Activated CD4-positive, alpha-beta T cell treated with anti-CD3 and anti-CD28 coated beads, Interleukin-10, Interleukin-2, amounts not matched to agents 100 ng/mL and 50 ng/mL, durations not matched to agents 16 hours and 8 hours (primary cell): Measurements from ENCODE around the gene AFP.
"Not testable (repeated sequence)": the region's sequence is repeated elsewhere in the genome, so short reads cannot be mapped to it uniquely, and the experiment has no call there.

Experiments used
- DNase-seq: peaks from one replicate; pipeline ENCODE4 v3.0.0-alpha.2; 2020

AFP gene

DNA sequence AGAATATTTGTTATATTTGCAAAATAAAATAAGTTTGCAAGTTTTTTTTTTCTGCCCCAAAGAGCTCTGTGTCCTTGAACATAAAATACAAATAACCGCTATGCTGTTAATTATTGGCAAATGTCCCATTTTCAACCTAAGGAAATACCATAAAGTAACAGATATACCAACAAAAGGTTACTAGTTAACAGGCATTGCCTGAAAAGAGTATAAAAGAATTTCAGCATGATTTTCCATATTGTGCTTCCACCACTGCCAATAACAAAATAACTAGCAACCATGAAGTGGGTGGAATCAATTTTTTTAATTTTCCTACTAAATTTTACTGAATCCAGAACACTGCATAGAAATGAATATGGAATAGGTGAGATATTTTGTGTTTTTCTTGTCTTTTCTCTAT, at the start of gene AFP:
TSS of gene AFP (plus strand) at position 238 of the 400 bp plus-strand sequence. CDS start at position 280, 42 bp downstream.
- DNase-seq, result no peak

DNA sequence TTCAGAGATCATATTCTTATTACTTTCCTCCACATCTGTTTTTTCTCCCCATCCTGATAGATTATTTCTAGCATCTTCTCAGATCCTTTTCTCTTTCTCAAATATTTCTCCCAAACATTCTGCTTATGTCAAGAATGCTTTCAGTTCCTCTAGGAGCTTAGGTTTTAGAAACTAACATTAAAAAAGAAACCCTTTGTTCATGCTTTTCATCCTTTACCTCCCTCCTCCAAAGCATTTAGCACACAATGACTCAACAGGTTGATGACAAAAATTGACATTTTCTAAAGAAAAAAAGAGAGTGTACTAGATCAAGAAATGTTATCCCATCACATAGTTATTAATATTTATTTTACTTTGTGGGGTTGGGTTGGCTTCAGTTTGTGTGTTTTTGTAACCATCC, 48.5 kb upstream of the AFP start:
- no peak for DNase-seq

GRCh38 chr4:73388887-73389286, 47.1 kb upstream of the AFP start:
- DNase-seq, result no peak

- not testable (repeated sequence) for DNase-seq
Measured at GRCh38 chr4:73389663-73390062, 46.4 kb upstream of the AFP start.

DNA sequence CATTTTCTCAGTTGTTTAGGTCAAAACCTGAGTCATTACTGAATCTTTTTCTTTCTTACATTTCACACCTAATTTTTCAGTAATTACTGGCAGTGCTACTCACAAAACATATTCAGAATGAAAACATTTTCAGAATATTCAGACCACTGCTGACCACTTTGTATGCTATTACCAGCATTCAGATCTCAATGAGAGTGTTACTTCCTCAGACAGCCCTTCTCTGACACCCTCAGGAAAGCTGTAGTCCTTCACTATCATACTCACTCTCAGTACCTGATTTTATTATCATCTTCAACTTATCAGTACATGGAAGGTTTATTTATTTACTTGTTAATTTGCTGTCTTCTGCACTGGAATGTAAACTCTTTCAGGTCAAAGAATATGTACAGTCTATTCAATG, 44.2 kb upstream of the AFP start:
- DNase-seq, result no peak

DNA sequence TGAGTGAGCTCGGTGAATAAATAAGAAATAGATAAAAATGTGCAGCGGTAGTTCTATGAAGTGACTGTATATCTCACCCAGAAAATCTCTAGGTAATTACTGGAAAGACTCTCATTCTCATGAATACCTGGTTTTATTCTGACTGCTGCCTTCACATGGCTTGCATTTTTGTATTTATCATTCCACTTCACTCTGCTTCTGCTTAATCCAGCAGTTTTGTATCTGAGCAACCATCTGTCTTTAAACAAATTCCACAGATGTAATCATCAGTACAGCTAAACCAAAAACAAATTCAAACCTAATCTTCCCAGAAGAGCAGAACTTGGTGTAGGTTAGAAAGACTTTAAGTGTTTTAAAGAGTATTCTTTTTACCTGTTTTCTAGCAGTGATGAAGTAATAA, 43.1 kb upstream of the AFP start:
- DNase-seq, result no peak

DNA sequence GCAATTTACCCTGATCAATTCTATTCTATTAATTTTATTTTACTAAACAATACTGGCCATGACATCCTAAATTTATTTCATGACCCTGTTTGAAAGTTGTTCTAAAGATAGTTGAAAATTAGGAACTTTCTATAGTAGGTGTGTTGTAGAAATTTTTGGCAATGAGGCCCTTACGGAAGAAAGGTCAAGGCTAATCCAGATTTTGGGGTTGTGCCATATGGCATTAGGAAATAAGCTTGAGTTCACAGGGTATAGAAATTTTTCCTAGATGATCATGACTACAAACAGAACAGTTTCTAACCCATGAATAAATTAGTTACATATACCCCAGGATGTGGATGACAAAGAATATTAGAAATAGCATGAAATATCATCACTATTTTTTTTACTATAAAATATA, 39.7 kb upstream of the AFP start:
- no peak for DNase-seq

- DNase-seq, result no peak
Measured at GRCh38 chr4:73396993-73397972, 38.7 kb upstream of the AFP start.

GRCh38 chr4:73401412-73401811, 34.6 kb upstream of the AFP start:
- no peak for DNase-seq

DNA sequence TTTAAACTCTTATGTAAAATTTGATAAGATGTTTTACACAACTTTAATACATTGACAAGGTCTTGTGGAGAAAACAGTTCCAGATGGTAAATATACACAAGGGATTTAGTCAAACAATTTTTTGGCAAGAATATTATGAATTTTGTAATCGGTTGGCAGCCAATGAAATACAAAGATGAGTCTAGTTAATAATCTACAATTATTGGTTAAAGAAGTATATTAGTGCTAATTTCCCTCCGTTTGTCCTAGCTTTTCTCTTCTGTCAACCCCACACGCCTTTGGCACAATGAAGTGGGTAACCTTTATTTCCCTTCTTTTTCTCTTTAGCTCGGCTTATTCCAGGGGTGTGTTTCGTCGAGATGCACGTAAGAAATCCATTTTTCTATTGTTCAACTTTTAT, 32.0 kb upstream of the AFP start, which contains the start of gene ALB:
TSS of gene ALB (plus strand) at position 246 of the 400 bp plus-strand sequence. CDS start at position 287, 41 bp downstream.
- DNase-seq, result no peak

DNA sequence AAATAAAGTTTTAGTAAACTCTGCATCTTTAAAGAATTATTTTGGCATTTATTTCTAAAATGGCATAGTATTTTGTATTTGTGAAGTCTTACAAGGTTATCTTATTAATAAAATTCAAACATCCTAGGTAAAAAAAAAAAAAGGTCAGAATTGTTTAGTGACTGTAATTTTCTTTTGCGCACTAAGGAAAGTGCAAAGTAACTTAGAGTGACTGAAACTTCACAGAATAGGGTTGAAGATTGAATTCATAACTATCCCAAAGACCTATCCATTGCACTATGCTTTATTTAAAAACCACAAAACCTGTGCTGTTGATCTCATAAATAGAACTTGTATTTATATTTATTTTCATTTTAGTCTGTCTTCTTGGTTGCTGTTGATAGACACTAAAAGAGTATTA, 31.6 kb upstream of the AFP start:
- no peak for DNase-seq

- no peak for DNase-seq
Measured at GRCh38 chr4:73405138-73405537, 30.9 kb upstream of the AFP start.

DNA sequence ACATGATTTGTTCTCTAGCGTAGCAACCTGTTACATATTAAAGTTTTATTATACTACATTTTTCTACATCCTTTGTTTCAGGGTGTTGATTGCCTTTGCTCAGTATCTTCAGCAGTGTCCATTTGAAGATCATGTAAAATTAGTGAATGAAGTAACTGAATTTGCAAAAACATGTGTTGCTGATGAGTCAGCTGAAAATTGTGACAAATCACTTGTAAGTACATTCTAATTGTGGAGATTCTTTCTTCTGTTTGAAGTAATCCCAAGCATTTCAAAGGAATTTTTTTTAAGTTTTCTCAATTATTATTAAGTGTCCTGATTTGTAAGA, 29.5 kb upstream of the AFP start:
- DNase-seq, result no peak

DNA sequence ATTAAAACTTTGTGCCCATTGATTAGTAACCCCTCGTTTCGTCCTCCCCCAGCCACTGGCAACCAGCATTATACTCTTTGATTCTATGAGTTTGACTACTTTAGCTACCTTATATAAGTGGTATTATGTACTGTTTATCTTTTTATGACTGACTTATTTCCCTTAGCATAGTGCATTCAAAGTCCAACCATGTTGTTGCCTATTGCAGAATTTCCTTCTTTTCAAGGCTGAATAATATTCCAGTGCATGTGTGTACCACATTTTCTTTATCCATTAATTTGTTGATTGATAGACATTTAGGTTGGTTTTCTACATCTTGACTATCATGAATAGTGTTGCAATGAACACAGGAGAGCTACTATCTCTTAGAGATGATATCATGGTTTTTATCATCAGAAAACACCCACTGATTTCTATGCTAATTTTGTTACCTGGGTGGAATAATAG, 28.8 kb upstream of the AFP start:
- DNase-seq, result no peak

DNA sequence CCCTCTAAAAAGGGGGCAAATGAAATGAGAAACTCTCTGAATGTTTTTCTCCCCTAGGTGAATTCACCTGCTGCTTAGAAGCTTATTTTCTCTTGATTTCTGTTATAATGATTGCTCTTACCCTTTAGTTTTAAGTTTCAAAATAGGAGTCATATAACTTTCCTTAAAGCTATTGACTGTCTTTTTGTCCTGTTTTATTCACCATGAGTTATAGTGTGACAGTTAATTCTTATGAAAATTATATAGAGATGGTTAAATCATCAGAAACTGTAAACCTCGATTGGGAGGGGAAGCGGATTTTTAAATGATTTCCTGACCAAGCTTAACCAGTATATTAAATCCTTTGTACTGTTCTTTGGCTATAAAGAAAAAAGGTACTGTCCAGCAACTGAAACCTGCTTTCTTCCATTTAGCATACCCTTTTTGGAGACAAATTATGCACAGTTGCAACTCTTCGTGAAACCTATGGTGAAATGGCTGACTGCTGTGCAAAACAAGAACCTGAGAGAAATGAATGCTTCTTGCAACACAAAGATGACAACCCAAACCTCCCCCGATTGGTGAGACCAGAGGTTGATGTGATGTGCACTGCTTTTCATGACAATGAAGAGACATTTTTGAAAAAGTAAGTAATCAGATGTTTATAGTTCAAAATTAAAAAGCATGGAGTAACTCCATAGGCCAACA, 27.7 kb upstream of the AFP start:
- no peak for DNase-seq

GRCh38 chr4:73409012-73409862, 26.8 kb upstream of the AFP start:
- DNase-seq, result no peak

GRCh38 chr4:73409978-73410548, 26.0 kb upstream of the AFP start:
- no peak for DNase-seq

DNA sequence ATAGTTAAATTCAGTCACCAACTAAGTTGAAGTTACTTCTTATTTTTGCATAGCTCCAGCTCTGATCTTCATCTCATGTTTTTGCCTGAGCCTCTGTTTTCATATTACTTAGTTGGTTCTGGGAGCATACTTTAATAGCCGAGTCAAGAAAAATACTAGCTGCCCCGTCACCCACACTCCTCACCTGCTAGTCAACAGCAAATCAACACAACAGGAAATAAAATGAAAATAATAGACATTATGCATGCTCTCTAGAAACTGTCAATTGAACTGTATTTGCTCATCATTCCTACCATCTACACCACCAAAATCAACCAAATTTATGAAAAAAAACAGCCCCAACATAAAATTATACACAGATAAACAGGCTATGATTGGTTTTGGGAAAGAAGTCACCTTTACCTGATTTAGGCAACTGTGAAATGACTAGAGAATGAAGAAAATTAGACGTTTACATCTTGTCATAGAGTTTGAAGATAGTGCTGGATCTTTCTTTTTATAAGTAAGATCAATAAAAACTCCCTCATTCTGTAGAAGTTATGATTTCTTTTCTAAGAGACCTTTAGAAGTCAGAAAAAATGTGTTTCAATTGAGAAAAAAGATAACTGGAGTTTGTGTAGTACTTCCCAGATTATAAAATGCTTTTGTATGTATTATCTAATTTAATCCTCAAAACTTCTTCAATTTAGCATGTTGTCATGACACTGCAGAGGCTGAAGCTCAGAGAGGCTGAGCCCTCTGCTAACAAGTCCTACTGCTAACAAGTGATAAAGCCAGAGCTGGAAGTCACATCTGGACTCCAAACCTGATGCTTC, 24.9 kb upstream of the AFP start:
- DNase-seq, result no peak

GRCh38 chr4:73411731-73412414, 24.1 kb upstream of the AFP start:
- no peak for DNase-seq

DNA sequence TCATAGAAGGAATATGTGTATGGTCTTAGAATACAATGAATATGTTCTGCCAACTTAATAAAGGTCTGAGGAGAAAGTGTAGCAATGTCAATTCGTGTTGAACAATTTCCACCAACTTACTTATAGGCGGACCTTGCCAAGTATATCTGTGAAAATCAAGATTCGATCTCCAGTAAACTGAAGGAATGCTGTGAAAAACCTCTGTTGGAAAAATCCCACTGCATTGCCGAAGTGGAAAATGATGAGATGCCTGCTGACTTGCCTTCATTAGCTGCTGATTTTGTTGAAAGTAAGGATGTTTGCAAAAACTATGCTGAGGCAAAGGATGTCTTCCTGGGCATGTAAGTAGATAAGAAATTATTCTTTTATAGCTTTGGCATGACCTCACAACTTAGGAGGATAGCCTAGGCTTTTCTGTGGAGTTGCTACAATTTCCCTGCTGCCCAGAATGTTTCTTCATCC, 22.7 kb upstream of the AFP start:
- no peak for DNase-seq

- no peak for DNase-seq
Measured at GRCh38 chr4:73414936-73415271, 21.1 kb upstream of the AFP start.
